GM21526 (cell line): ENCODE results near the gene UBE3C.
"Not testable (repeated sequence)": the region's sequence is repeated elsewhere in the genome, so short reads cannot be mapped to it uniquely, and the experiment has no call there.

Experiments
- ATAC-seq: cut with Tn5 transposase; IDR thresholded peaks from one replicate; pipeline ENCODE4 v1.9.1; 2021; ENCODE audit warnings: moderate library complexity; ENCODE audit not compliant: unreplicated experiment, low FRiP score

UBE3C gene

GRCh38 chr7:157269341-157270059 is 130.8 kb downstream of the UBE3C start:
- no peak for ATAC-seq

GRCh38 chr7:157270060-157270444 is 131.3 kb downstream of the UBE3C start:
- no peak for ATAC-seq

GRCh38 chr7:157271315-157271990 is 132.7 kb downstream of the UBE3C start:
- ATAC-seq: no peak

DNA sequence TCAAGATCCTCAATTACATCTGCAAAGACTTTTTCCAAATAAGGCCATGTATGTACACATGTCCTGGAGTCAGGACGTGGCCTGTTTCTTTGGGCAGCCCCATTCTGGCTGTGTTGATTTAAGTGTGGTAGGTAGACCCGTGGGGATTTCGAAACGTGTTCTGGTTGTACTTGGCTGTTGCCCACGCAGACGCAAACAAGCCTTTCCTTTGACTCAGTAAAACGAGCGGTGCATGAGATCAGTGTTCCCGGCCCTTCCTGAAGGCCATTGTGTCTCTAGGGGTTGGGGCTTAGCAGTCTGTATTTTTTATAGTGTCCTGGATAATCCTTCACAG is 133.2 kb downstream of the UBE3C start:
- no peak for ATAC-seq

GRCh38 chr7:157272351-157273207 is 133.9 kb downstream of the UBE3C start:
- no peak for ATAC-seq

- peak; percentile 75 for ATAC-seq
These were observed 134.7 kb downstream of the UBE3C start for GRCh38 chr7:157273208-157274093.

- not testable (repeated sequence) for ATAC-seq
These were observed 135.4 kb downstream of the UBE3C start for GRCh38 chr7:157274094-157274634.

DNA sequence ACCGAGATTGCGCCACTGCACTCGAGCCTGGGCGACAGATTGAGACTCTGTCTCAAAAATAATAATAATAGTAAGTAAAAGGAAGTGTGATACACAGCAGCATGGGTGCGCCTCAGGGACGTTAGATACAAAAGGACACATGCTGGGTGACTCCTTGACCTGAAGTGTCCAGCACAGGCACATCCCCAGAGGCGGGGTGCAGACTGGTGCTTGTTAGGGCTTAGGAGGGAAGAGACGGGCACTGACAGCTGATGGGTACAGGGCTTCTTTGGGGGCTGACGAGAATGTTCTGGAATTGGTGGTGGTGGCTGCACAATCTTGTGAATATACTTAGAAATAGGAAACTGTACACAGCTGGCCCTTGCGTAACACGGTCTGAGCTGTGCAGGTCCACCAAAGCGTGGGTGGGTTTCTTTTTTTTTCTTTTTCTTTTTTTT is 136.3 kb downstream of the UBE3C start:
- no peak for ATAC-seq

GRCh38 chr7:157276091-157276561 is 137.4 kb downstream of the UBE3C start:
- ATAC-seq: no peak

DNA sequence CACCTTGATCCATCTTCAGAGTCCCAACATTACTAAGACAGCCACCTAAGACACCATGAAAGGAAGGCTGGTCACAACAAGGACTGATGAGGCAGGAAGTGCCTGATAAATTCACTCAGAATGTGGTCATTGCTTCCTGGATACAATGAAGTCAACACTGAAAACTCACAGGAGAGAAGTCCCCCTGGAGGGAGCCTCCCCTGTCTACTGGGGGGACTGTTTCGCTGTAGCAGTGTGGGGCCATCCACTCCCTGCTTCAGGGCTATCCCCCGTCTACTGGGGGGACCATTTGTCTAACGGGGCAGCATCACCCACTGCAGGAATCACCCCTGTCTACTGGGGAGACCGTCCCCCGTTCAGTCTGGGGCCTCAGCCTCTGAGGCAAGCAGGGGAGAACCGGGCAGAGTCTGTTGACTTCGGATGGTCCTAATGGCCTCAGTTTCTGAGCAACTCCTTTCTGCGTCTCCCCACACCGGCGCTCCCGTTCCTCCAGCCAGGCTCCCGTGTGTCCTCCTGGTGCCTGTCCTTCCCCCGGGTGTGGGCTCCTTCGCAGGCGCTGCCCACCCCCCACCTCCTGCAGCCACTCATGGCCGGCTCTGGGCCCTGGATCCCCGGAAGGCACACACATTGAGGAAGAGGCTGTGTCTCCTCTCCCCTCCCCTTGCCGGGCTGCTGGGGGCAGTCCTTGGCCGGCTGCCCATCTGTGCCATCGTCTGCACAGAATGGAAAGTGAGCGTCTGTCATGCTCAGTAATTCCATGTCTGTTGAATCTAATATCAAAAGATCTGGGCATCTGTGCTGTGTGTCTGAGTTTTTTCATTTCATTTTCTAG is 138.2 kb downstream of the UBE3C start:
- ATAC-seq: no peak

DNA sequence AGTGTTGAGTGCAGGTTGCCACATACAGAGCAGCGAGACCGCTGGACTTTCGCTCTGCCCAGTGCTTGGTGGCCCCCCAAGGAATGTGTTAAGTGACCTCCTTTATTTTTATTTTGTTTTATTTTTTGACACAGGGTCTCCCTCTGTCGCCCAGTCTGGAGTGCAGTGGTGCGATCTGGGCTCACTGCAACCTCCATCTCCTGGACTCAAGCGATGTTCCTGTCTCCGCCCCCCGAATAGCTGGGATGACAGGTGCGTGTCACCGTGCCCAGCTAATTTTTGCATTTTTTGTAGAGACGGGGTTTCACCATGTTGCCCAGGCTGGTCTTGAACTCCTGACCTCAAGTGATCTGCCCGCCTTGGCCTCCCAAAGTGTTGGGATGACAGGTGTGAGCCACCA is 138.8 kb downstream of the UBE3C start:
- not testable (repeated sequence) for ATAC-seq

GRCh38 chr7:157278167-157278790 is 139.6 kb downstream of the UBE3C start:
- ATAC-seq: no peak

- no peak for ATAC-seq
These were observed 140.3 kb downstream of the UBE3C start for GRCh38 chr7:157278791-157279724.

- no peak for ATAC-seq
These were observed 141.1 kb downstream of the UBE3C start for GRCh38 chr7:157279741-157280215.

GRCh38 chr7:157280216-157280841 is 141.6 kb downstream of the UBE3C start:
- no peak for ATAC-seq

DNA sequence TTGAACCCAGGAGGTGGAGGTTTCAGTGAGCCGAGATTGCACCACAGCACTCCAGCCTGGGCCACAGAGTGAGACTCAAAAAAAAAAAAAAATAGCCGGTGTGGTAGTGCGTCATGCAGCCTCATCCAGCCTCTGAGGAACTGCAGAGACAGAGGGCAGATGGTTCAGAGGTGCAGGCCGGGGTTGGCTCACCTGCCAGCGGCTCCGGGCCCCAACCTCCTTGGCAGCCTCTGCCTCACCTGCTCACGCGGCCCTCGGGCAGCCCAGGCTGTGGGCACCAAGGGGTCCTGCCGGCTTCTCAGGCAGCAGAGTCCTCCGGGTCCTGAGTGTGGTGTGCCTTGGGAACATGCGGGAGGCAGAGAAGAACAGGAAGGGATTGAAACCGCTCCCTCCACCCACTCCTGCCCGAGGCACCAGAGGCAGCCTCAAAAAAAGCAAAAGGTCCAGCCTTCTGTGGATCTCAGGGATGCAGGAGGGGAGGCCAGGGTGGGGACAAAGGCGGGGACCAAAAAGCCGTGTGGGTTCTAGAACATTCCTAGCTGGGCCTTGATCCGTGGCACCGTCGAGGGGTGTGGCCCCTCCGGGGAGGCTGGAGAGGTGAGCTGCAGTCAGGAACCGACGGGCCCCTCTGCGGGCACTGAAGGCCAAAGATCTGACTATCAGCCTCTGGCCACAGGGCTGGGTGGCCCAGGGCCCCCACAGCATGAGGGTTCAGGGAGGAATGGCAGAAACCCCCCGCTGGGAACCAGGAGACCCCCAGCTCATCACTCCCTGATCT is 142.7 kb downstream of the UBE3C start:
- ATAC-seq: no peak
